ENCODE data around the gene CEP76. TPM values are rescaled to one million over a fixed set of nuclear protein-coding genes. Genes with fewer than 3 reads are reported as not detected.

CEP76 gene
- total RNA-seq, 2 donors from 2014 or later, result 6.2 to 10.2 TPM

DNA sequence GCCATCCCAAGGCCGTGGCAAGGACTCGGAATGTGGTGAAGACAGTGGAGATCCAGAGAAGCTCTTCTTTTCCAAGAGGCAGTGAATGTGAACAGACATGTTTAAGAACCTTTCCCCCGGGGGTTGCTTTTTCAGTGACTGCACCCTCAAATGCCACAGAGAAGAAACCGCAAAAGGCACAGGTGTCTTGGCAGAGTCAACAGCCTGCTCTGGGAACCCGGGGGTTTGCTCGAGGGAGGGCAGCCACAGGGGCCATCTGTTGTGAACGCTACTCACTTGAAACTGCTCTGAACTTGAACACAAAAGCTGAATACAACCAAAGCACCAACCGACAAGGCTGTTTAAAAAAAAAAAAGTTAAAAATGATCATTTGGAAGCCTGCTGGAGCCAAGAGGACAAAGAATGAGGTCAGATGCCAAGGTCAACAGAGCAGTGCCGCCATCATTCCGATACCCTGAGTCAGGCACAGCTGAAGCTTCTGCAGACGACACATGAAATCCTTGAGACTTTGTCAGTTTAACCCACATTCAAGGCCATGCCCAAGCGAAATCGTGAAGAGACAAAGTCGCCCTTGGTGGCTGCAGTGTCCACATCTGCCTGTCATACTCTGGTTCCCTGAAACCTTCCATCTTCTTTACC, 47.7 kb upstream of the CEP76 start:
- 60 to 66% methylated on average over 13 to 14 of the region's 14 CpGs for WGBS, 2 donors
- TF ChIP-seq POLR2A (IDR thresholded peaks at IDR 0.05), result no peak
- TF ChIP-seq, protein P1, sequence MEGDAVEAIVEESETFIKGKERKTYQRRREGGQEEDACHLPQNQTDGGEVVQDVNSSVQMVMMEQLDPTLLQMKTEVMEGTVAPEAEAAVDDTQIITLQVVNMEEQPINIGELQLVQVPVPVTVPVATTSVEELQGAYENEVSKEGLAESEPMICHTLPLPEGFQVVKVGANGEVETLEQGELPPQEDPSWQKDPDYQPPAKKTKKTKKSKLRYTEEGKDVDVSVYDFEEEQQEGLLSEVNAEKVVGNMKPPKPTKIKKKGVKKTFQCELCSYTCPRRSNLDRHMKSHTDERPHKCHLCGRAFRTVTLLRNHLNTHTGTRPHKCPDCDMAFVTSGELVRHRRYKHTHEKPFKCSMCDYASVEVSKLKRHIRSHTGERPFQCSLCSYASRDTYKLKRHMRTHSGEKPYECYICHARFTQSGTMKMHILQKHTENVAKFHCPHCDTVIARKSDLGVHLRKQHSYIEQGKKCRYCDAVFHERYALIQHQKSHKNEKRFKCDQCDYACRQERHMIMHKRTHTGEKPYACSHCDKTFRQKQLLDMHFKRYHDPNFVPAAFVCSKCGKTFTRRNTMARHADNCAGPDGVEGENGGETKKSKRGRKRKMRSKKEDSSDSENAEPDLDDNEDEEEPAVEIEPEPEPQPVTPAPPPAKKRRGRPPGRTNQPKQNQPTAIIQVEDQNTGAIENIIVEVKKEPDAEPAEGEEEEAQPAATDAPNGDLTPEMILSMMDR (IDR thresholded peaks at IDR 0.05), result no peak
- no peaks in the 10 kb centered on the region for H3K27me3 ChIP-seq
- no peak for DNase-seq
- ATAC-seq, result no peak
- H3K9me3 ChIP-seq, result no peaks in the 10 kb centered on the region
- no peak overlapping the region for H3K4me3 ChIP-seq
- H3K27ac ChIP-seq, result no peak overlapping the region
- intact Hi-C loops (cut with DNase I), result no loop called here
- H3K36me3 ChIP-seq (replicated peaks in 1 of 2; ENCODE audit: insufficient read depth in 1 of 2, low read depth in 2 of 2), result no peaks in the 10 kb centered on the region
- H3K4me1 ChIP-seq, result no peaks in the 10 kb centered on the region

DNA sequence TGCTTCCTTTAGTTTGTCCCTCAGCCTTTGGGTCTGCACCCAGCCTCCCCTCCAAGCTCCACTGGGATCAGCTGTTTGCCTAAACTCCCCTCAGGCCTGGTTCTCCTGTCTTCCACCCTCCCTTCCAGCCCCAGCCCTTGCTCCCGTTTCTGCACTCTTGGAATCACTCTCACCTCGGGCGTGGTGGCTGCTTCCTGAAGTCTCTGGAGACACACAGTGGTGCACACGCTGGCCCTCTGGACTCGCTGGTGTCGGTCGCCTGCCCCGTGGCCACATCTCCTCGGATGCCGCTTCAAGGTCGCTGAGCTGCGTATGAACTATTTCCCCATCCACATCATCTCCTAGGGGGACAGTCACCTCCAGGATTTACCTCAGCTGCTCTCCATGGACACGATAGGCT, 46.6 kb upstream of the CEP76 start:
- intact Hi-C loops (cut with DNase I), result loop anchor here (10.0 kb wide), 1 partner anchor 146 kb away; no protein-coding TSS in a partner anchor
- H3K4me3 ChIP-seq, result no peak overlapping the region
- no peaks in the 10 kb centered on the region for H3K4me1 ChIP-seq
- no peak for TF ChIP-seq POLR2A (IDR thresholded peaks at IDR 0.05)
- ATAC-seq (no peak), DNase-seq (no peak)
- H3K27me3 ChIP-seq, result no peaks in the 10 kb centered on the region
- H3K27ac ChIP-seq, result no peak overlapping the region
- WGBS, 2 donors, result 65 to 69% methylated on average over 13 of the region's 13 CpGs
- H3K9me3 ChIP-seq, result no peaks in the 10 kb centered on the region
- no peaks in the 10 kb centered on the region for H3K36me3 ChIP-seq (replicated peaks in 1 of 2; ENCODE audit: insufficient read depth in 1 of 2, low read depth in 2 of 2)

DNA sequence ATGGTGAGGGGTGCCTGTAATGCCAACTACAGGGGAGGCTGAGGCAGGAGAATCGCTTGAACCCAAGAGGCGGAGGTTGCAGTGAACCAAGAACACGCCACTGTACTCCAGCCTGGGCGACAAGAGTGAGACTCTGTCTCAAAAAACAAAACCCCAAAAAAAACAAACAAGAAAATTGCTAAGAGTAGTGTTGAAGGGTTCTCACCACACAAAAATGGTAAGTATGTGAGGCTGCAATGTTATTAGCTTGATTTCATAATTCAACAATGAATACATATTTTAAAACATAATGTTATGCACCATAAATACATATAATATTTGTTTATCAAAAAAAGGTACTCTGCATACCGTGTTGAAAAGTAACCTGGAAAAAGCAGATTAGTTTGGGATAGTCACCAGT, 46.1 kb upstream of the CEP76 start:
- Histone ChIP-seq H3K4me3 (no peak overlapping the region), H3K36me3 (replicated peaks in 1 of 2; ENCODE audit: insufficient read depth in 1 of 2, low read depth in 2 of 2) (no peaks in the 10 kb centered on the region), H3K4me1 (no peaks in the 10 kb centered on the region), H3K27me3 (no peaks in the 10 kb centered on the region), H3K9me3 (no peaks in the 10 kb centered on the region), H3K27ac (no peak overlapping the region)
- WGBS, 2 donors, result 64 to 82% methylated on average over 5 of the region's 5 CpGs
- no peak for TF ChIP-seq POLR2A (IDR thresholded peaks at IDR 0.05)
- TF ChIP-seq, protein P1 (IDR thresholded peaks at IDR 0.05), result no peak
- DNase-seq (no peak), ATAC-seq (no peak)
- intact Hi-C loops (cut with DNase I), result loop anchor here (10.0 kb wide), 1 partner anchor 146 kb away; no protein-coding TSS in a partner anchor

DNA sequence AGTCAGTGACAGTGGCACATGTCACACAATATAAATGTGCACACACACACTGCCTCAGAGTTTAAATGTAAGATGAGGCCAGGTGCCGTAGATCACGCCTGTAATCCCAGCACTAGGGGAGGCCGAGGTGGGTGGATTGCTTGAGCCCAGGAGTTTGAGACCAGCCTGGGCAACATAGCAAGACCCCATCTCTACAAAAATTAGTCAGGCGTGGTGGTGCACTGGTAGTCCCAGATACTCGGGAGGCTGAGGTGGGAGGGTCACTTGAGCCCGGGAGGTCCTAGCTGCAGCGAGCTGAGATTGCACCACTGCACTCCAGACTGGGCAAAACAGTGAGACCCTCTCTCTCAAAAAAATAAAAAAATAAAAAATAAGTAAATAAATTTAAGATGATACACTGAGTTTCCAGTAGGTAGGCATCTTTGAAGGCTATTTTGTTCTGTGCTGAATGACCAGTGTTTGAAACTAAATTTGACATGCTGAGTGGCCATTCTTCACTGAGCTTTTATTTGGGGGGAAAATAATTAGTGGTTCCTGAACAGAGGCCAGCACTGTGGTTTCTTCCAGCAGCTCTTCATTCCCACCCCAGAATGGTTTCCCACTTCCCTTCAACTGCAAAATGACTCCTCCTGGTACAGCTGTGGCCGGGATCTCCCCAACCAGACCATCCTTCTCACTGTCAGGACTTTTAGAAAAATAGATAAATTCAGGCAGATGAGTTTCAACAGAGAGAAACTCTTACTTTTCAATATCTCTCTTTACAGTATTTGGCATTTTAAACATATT, 45.2 kb upstream of the CEP76 start:
- TF ChIP-seq, protein P1 (IDR thresholded peaks at IDR 0.05), result no peak
- no peak for TF ChIP-seq POLR2A (IDR thresholded peaks at IDR 0.05)
- no peaks in the 10 kb centered on the region for H3K9me3 ChIP-seq
- no peak overlapping the region for H3K27ac ChIP-seq
- no peaks in the 10 kb centered on the region for H3K4me1 ChIP-seq
- ATAC-seq, result no peak
- no peak for DNase-seq
- H3K4me3 ChIP-seq, result no peak overlapping the region
- intact Hi-C loops (cut with DNase I), result loop anchor here (10.0 kb wide), 1 partner anchor 147 kb away; no protein-coding TSS in a partner anchor
- 70 to 83% methylated on average over 8 of the region's 8 CpGs for WGBS, 2 donors
- H3K36me3 ChIP-seq (replicated peaks in 1 of 2; ENCODE audit: insufficient read depth in 1 of 2, low read depth in 2 of 2), result no peaks in the 10 kb centered on the region
- H3K27me3 ChIP-seq, result no peaks in the 10 kb centered on the region

DNA sequence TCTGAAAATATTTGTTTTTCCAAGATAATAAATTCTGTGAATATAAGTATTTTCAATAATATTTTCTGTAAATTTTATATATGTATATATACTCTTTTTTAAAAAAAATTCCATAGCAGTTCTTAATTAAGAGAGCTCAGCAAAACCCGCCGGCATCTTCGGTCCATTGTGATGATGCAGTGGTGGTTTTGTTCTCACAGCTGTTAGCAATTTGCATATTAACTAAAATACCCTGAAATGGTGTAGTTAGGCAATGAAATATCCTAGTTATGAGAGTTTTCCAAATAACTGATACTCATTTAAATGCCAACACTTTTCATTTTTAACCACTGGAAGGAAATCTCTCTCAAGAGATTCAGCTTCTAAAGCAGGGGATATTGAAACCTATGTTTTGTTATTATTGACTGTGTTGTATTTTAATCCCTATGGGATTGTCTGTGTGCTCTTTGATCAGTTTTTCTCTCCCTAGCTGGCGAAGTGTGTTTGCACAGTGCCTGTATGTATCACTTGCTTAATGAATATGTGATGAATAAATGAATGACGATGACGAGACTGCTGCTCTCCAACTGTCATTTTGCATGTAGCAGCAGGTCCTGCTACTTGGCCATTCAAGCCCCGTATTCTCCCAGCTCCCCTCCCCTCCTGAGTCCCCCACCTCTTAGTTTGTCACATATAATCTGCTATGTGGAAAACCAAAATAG, 42.7 kb upstream of the CEP76 start:
- H3K4me1 ChIP-seq, result no peaks in the 10 kb centered on the region
- no peak for DNase-seq
- intact Hi-C loops (cut with DNase I), result loop anchor here (10.0 kb wide), 1 partner anchor 150 kb away; no protein-coding TSS in a partner anchor
- no peak overlapping the region for H3K27ac ChIP-seq
- 74 to 75% methylated on average over 7 of the region's 7 CpGs for WGBS, 2 donors
- no peak for TF ChIP-seq POLR2A (IDR thresholded peaks at IDR 0.05)
- TF ChIP-seq, protein P1 (IDR thresholded peaks at IDR 0.05), result no peak
- no peak overlapping the region for H3K4me3 ChIP-seq
- H3K27me3 ChIP-seq, result no peaks in the 10 kb centered on the region
- no peaks in the 10 kb centered on the region for H3K9me3 ChIP-seq
- no peak for ATAC-seq
- H3K36me3 ChIP-seq (replicated peaks in 1 of 2; ENCODE audit: insufficient read depth in 1 of 2, low read depth in 2 of 2), result no peaks in the 10 kb centered on the region
